Large intestine (tissue), 3 donors: ENCODE results near the gene TENT4A. TPM values are rescaled to one million over a fixed set of nuclear protein-coding genes. Genes with fewer than 3 reads are reported as not detected.

Experiments
- DNase-seq, 2 donors: peaks; one replicate each; pipeline versions ENCODE4 v3.0.0 to v3.0.0-alpha.2; 2013
- H3K27ac ChIP-seq: one replicate; pipeline ENCODE4 v1.5.1; 2013; ENCODE audit warnings: low read length
- H3K27me3 ChIP-seq: 2 replicates; pipeline ENCODE4 v1.6.1; 2013; ENCODE audit warnings: low read length; ENCODE audit not compliant: control insufficient read depth, insufficient read depth
- H3K36me3 ChIP-seq: 2 replicates; pipeline ENCODE4 v1.6.1; 2013; ENCODE audit warnings: low read length; ENCODE audit not compliant: control insufficient read depth, insufficient read depth
- H3K4me1 ChIP-seq: one replicate; pipeline ENCODE4 v1.6.1; 2013; ENCODE audit warnings: low read length; ENCODE audit not compliant: control insufficient read depth, insufficient read depth
- H3K4me3 ChIP-seq: one replicate; pipeline ENCODE4 v1.5.1; 2013; ENCODE audit warnings: low read length
- H3K9me3 ChIP-seq: one replicate; pipeline ENCODE4 v1.6.1; 2013; ENCODE audit warnings: mild to moderate bottlenecking, low read depth, low read length, moderate library complexity; ENCODE audit not compliant: control insufficient read depth
- WGBS: methylation state at CpG from one replicate; pipeline ENCODE4 v1.1.5; 2013; ENCODE audit warnings: low lambda C conversion rate; ENCODE audit not compliant: insufficient coverage; 5-methylcytosine and 5-hydroxymethylcytosine counted together
- polyA plus RNA-seq: library from polyadenylated mRNA; unstranded; fragments of 120-200 nt; gene quantifications from one replicate; pipeline ENCODE4 v1.2.1, GENCODE V29; 2013

Gene TENT4A
- polyA plus RNA-seq, 1 donor = 24.7 TPM

DNA sequence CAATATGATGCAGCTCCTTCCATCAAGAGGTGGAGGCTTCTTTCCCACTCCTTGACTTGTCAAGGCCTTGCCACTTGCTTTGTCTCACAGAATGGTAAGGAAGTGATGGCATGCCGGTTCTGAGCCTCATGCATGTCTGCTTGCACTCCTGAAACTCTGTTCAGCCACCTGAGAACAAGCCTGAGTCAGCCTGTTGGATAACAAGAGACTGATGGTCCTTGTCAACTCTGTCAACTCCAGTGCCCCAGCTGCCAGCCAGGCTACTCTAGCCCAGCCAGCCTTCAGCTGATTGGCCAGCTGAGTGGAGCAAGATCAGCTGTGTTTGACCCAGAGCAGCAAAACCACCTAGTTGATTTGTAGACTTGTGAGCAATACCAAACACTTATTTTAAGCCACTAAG is 4.4 kb upstream of the TENT4A start:
- Histone ChIP-seq H3K9me3 (no peaks in the 10 kb centered on the region), H3K27ac (no peak overlapping the region), H3K4me3 (no peak overlapping the region), H3K36me3 (no peaks in the 10 kb centered on the region), H3K4me1 (peaks cover 7% of the 10 kb centered on the region), H3K27me3 (no peaks in the 10 kb centered on the region)
- WGBS = no CpG with 5 or more reads among the region's 1 CpG
- peak in 1 of 2 donors; percentile 1 for DNase-seq

GRCh38 chr5:6710070-6710469 is 3.2 kb upstream of the TENT4A start:
- no peaks in the 10 kb centered on the region for H3K36me3 ChIP-seq
- no peaks in the 10 kb centered on the region for H3K27me3 ChIP-seq
- DNase-seq = no peak
- no peak overlapping the region for H3K27ac ChIP-seq
- H3K4me3 ChIP-seq = no peak overlapping the region
- peaks cover 7% of the 10 kb centered on the region for H3K4me1 ChIP-seq
- 70% methylated on average over 2 of the region's 5 CpGs for WGBS
- no peaks in the 10 kb centered on the region for H3K9me3 ChIP-seq

- Histone ChIP-seq H3K9me3 (no peaks in the 10 kb centered on the region), H3K27ac (no peak overlapping the region), H3K4me3 (no peak overlapping the region), H3K4me1 (peaks cover 12% of the 10 kb centered on the region), H3K36me3 (no peaks in the 10 kb centered on the region), H3K27me3 (no peaks in the 10 kb centered on the region)
- WGBS = no CpG with 5 or more reads among the region's 13 CpGs
- no peak for DNase-seq
These were observed 2.5 kb upstream of the TENT4A start for GRCh38 chr5:6710551-6711318.

- peak overlapping the region; percentile 81 for H3K4me3 ChIP-seq
- H3K27ac ChIP-seq = peak overlapping the region; percentile 97
- H3K27me3 ChIP-seq = no peaks in the 10 kb centered on the region
- H3K4me1 ChIP-seq = peaks cover 19% of the 10 kb centered on the region
- 80% methylated on average over 1 of the region's 15 CpGs for WGBS
- no peaks in the 10 kb centered on the region for H3K36me3 ChIP-seq
- DNase-seq = no peak
- H3K9me3 ChIP-seq = no peaks in the 10 kb centered on the region
These were observed 1.7 kb upstream of the TENT4A start for GRCh38 chr5:6711409-6712141.

DNA sequence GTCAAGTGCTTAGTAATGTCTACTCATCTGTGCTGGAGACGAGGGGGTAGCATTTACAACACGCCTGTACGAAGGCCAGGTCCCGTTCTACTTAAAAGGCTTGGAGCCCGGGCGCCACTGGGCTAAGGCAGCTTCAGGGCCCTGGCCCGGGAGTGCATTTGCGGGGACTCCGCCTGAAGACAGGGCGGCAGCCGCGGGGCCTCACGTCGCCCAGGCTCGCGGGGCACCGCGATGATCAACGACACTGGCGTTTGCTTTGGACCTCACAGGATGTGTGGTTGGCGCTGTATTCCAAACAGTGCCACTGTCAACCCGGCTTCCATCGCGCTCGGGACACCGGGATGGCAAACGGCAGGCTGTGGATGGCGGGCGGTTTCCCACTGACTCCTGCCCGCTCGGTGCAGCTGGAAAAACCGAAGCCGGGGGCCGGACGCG is 1.1 kb upstream of the TENT4A start:
- Histone ChIP-seq H3K27ac (peak overlapping the region; percentile 97), H3K27me3 (no peaks in the 10 kb centered on the region), H3K4me3 (peak overlapping the region; percentile 81), H3K9me3 (no peaks in the 10 kb centered on the region), H3K4me1 (peaks cover 24% of the 10 kb centered on the region), H3K36me3 (no peaks in the 10 kb centered on the region)
- DNase-seq = peak; percentile 31 to 67
- WGBS = no CpG with 5 or more reads among the region's 36 CpGs

DNA sequence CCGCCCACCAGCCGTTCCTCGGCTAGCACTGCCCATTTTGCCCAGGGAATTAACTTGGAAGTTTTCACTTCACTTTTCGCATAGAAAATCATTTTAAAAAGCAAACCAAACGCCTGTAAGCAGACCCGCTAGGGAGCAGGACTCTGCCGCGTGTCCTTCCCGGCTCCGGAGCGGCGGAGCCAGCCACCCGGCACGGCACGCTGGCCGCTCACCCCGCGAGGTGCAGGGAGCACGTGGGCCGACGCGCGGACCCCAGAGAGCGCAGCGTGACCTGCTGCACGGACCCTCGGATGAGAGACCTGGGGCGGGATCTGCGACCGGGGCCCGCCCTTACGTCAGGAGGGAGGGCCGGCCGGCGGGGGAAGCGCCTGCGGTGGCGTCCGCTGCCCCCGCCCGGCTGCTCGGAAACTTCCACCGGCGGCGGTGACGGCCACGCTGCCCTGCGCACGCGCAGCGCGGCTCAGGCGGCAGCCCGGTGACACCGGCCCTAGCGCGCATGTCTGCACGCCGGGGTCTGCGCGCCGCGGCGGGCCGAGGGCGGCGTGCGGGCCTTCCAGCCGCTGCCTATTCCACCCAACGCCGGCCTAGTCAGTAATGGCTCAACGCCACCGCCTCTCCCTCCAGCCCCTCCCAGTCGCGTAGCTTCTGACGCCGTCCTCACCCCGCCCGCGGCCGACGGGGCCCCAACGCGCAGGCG is 507 bp upstream of the TENT4A start:
- Histone ChIP-seq H3K9me3 (no peaks in the 10 kb centered on the region), H3K4me3 (peak overlapping the region; percentile 81), H3K27ac (peak overlapping the region; percentile 97), H3K36me3 (no peaks in the 10 kb centered on the region), H3K4me1 (peaks cover 25% of the 10 kb centered on the region), H3K27me3 (no peaks in the 10 kb centered on the region)
- peak; percentile 99 for DNase-seq
- no CpG with 5 or more reads among the region's 85 CpGs for WGBS

DNA sequence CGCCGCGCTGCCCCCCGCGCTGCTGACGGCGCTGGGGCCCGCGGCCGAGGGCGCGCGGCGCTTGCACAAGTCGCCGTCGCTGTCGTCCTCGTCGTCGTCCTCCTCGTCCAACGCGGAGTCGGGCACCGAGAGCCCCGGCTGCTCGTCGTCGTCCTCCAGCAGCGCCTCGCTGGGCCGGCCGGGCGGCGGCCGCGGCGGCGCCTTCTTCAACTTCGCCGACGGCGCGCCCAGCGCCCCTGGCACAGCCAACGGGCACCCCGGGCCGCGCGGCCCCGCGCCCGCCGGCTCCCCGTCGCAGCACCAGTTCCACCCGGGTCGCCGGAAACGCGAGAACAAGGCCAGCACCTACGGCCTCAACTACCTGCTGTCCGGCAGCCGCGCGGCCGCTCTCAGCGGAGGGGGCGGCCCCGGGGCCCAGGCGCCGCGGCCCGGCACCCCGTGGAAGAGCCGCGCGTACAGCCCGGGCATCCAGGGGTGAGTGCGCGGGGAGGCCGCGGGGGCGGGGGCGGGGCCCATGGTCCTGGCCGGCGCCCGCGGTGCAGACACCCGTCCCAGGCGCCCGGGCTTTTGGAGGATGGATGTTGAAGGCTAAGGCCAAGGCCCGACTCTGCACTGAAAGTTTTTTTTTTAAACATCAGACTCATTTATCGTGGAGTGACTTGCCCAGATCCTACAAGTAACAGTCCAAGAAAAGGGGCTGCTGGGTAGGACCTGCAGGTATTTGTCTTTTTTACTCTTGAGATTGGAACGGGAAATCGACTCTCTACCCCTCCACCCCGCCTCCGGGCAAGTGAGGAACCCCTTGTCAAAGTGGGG is 1.2 kb downstream of the TENT4A start:
- Histone ChIP-seq H3K4me3 (peak overlapping the region; percentile 46), H3K9me3 (no peaks in the 10 kb centered on the region), H3K36me3 (peaks cover 4% of the 10 kb centered on the region), H3K4me1 (peaks cover 25% of the 10 kb centered on the region), H3K27me3 (no peaks in the 10 kb centered on the region), H3K27ac (no peak overlapping the region)
- no CpG with 5 or more reads among the region's 99 CpGs for WGBS
- DNase-seq = peak in 1 of 2 donors; percentile 43

DNA sequence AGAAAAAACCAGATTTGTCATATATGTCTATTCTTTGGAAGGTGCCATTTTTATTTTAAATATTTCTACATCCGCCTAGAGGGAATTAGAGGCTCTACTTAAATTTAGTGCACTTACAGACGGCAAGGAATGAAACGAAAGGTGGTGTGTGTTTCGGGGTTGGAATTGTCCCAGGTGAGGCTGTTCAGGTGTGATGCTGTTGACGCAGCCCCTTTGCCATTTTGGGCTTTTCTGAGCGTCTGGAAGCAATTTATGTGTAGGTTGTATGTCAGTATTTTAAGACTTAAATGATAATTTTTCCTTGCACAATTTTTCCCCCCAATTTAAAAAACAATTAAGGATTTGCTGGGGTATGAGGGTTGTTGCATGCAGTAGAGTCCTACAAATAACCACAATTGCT is 2.0 kb downstream of the TENT4A start:
- Histone ChIP-seq H3K27me3 (no peaks in the 10 kb centered on the region), H3K36me3 (peaks cover 6% of the 10 kb centered on the region), H3K27ac (no peak overlapping the region), H3K4me1 (peaks cover 25% of the 10 kb centered on the region), H3K4me3 (peak overlapping the region; percentile 46), H3K9me3 (no peaks in the 10 kb centered on the region)
- DNase-seq = no peak
- 0% methylated on average over 2 of the region's 6 CpGs for WGBS

GRCh38 chr5:6715758-6716628 is 2.8 kb downstream of the TENT4A start:
- 10% methylated on average over 2 of the region's 17 CpGs for WGBS
- Histone ChIP-seq H3K36me3 (peaks cover 6% of the 10 kb centered on the region), H3K9me3 (no peaks in the 10 kb centered on the region), H3K27me3 (no peaks in the 10 kb centered on the region), H3K4me1 (peaks cover 25% of the 10 kb centered on the region), H3K4me3 (peak overlapping the region; percentile 46), H3K27ac (no peak overlapping the region)
- no peak for DNase-seq
